RWPE2 (cell line): ENCODE results near the gene RIC3.

ENCODE experiments used
- ATAC-seq: fragments of 200-7000 bp; cut with Tn5 transposase; 3 replicates; pipeline ENCODE4 v1.9.1; 2021; ENCODE audit warnings: low read depth
- DNase-seq: peaks from one replicate; pipeline ENCODE4 v3.0.0-alpha.2; 2020; ENCODE audit warnings: low spot score
- H3K27ac ChIP-seq: fragments of 450-650 bp; 2 replicates; pipeline ENCODE4 v1.5.1; 2017; ENCODE audit warnings: mild to moderate bottlenecking; ENCODE audit not compliant: poor library complexity, severe bottlenecking
- H3K27me3 ChIP-seq: fragments of 250-450 bp; sonication (Bioruptor Pico); 2 replicates; pipeline ENCODE4 v1.5.1; 2021; ENCODE audit warnings: mild to moderate bottlenecking, moderate library complexity; ENCODE audit not compliant: insufficient read depth, poor library complexity, severe bottlenecking
- H3K36me3 ChIP-seq: fragments of 250-450 bp; sonication (Bioruptor Pico); 2 replicates; pipeline ENCODE4 v1.5.1; 2020; ENCODE audit warnings: low read depth, mild to moderate bottlenecking, moderate library complexity
- H3K4me1 ChIP-seq: fragments of 250-450 bp; sonication (Bioruptor Pico); 2 replicates; pipeline ENCODE4 v1.5.1; 2021; ENCODE audit warnings: mild to moderate bottlenecking, moderate library complexity; ENCODE audit not compliant: insufficient read depth, poor library complexity, severe bottlenecking
- H3K4me3 ChIP-seq: fragments of 250-450 bp; sonication (Bioruptor Pico); 2 replicates; pipeline ENCODE4 v1.5.1; 2021; ENCODE audit warnings: mild to moderate bottlenecking, moderate library complexity; ENCODE audit not compliant: severe bottlenecking
- H3K9me3 ChIP-seq: fragments of 250-450 bp; sonication (Bioruptor Pico); 2 replicates; pipeline ENCODE4 v1.5.1; 2021; ENCODE audit warnings: mild to moderate bottlenecking, moderate library complexity; ENCODE audit not compliant: severe bottlenecking
- CTCF ChIP-seq: fragments of 450-650 bp; IDR thresholded peaks from one replicate; pipeline ENCODE4 v1.5.1; 2017; ENCODE audit warnings: mild to moderate bottlenecking, moderate library complexity; ENCODE audit not compliant: poor library complexity, severe bottlenecking

RIC3 gene

GRCh38 chr11:8085011-8085645 is 83.7 kb downstream of the RIC3 start:
- DNase-seq: no peak

GRCh38 chr11:8084352-8084751 is 84.5 kb downstream of the RIC3 start:
- H3K4me1 ChIP-seq: no peaks in the 10 kb centered on the region

More at GRCh38 chr11:8085011-8085645, 83.7 kb downstream of the RIC3 start:
- no peaks in the 10 kb centered on the region for H3K36me3 ChIP-seq
- no peak for ATAC-seq
- H3K4me3 ChIP-seq: no peak overlapping the region
- H3K27me3 ChIP-seq: no peaks in the 10 kb centered on the region
- H3K4me1 ChIP-seq: no peaks in the 10 kb centered on the region
- TF ChIP-seq CTCF: no peak
- H3K27ac ChIP-seq: no peak overlapping the region
- H3K9me3 ChIP-seq: no peaks in the 10 kb centered on the region

GRCh38 chr11:8083871-8084281 is 84.9 kb downstream of the RIC3 start:
- Histone ChIP-seq H3K36me3 (no peaks in the 10 kb centered on the region), H3K27ac (no peak overlapping the region), H3K4me1 (no peaks in the 10 kb centered on the region), H3K27me3 (no peaks in the 10 kb centered on the region), H3K4me3 (no peak overlapping the region), H3K9me3 (no peaks in the 10 kb centered on the region)
- DNase-seq (no peak), ATAC-seq (no peak)
- no peak for TF ChIP-seq CTCF

More at GRCh38 chr11:8084352-8084751, 84.5 kb downstream of the RIC3 start:
- Histone ChIP-seq H3K27ac (no peak overlapping the region), H3K9me3 (no peaks in the 10 kb centered on the region), H3K27me3 (no peaks in the 10 kb centered on the region), H3K36me3 (no peaks in the 10 kb centered on the region), H3K4me3 (no peak overlapping the region)
- no peak for ATAC-seq
- TF ChIP-seq CTCF: no peak
- DNase-seq: no peak

GRCh38 chr11:8083088-8083395 is 85.8 kb downstream of the RIC3 start:
- DNase-seq (no peak), ATAC-seq (no peak)
- no peaks in the 10 kb centered on the region for H3K27me3 ChIP-seq
- H3K4me1 ChIP-seq: no peaks in the 10 kb centered on the region
- H3K36me3 ChIP-seq: no peaks in the 10 kb centered on the region
- no peak for TF ChIP-seq CTCF
- no peak overlapping the region for H3K4me3 ChIP-seq
- H3K27ac ChIP-seq: no peak overlapping the region
- H3K9me3 ChIP-seq: no peaks in the 10 kb centered on the region

GRCh38 chr11:8082391-8083087 is 86.3 kb downstream of the RIC3 start:
- Histone ChIP-seq H3K9me3 (no peaks in the 10 kb centered on the region), H3K4me3 (no peak overlapping the region), H3K4me1 (no peaks in the 10 kb centered on the region), H3K36me3 (no peaks in the 10 kb centered on the region), H3K27ac (no peak overlapping the region), H3K27me3 (no peaks in the 10 kb centered on the region)
- no peak for TF ChIP-seq CTCF
- DNase-seq (no peak), ATAC-seq (no peak)
